HEK293 (cell line): ENCODE measurements around the gene ZBTB4.

Source experiments
- KLF1 ChIP-seq: fragments of 450-650 bp; formaldehyde crosslinking; IDR thresholded peaks from 2 replicates; pipeline ENCODE4 v1.5.1; 2016; ENCODE audit warnings: missing biosample characterization, missing genetic modification characterization
- YY2 ChIP-seq: fragments of 450-650 bp; formaldehyde crosslinking; IDR thresholded peaks from 2 replicates; pipeline ENCODE4 v1.5.1; 2016; ENCODE audit warnings: missing biosample characterization, missing genetic modification characterization
- ZBTB48 ChIP-seq: fragments of 450-650 bp; formaldehyde crosslinking; IDR thresholded peaks from 2 replicates; pipeline ENCODE4 v1.5.1; 2016; ENCODE audit warnings: missing biosample characterization, missing genetic modification characterization
- ZFHX2 ChIP-seq: fragments of 450-650 bp; formaldehyde crosslinking; conservative IDR thresholded peaks from 2 replicates; pipeline ENCODE4 v1.5.1; 2016; ENCODE audit warnings: missing biosample characterization, missing genetic modification characterization
- ZNF146 ChIP-seq: fragments of 450-650 bp; formaldehyde crosslinking; IDR thresholded peaks from 2 replicates; pipeline ENCODE4 v1.5.1; 2016; ENCODE audit warnings: missing biosample characterization, missing genetic modification characterization
- ZNF184 ChIP-seq: fragments of 450-650 bp; IDR thresholded peaks from 2 replicates; pipeline ENCODE4 v1.5.1; 2018; ENCODE audit warnings: missing biosample characterization, mild to moderate bottlenecking, missing genetic modification characterization
- ZNF274 ChIP-seq, 2 experiments: fragments of 200-500 bp in 1 of 2; fragments of 450-650 bp in 1 of 2; sonication (Bioruptor generic) in 1 of 2; formaldehyde crosslinking in 1 of 2; IDR thresholded peaks; 2 replicates each; pipeline versions ENCODE4 v1.5.1 to v1.6.1; 2014 to 2016; ENCODE audit warnings: borderline replicate concordance in 1 of 2, inconsistent platforms in 1 of 2, low read length in 1 of 2, missing biosample characterization in 1 of 2, missing genetic modification characterization in 1 of 2
- ZNF311 ChIP-seq: fragments of 450-650 bp; formaldehyde crosslinking; IDR thresholded peaks from 2 replicates; pipeline ENCODE4 v1.5.1; 2017; ENCODE audit warnings: missing biosample characterization, missing genetic modification characterization, borderline replicate concordance
- ZNF341 ChIP-seq: fragments of 450-650 bp; formaldehyde crosslinking; IDR thresholded peaks from 2 replicates; pipeline ENCODE4; 2016; ENCODE audit warnings: low read depth, missing biosample characterization, missing genetic modification characterization
- ZNF555 ChIP-seq: fragments of 450-650 bp; formaldehyde crosslinking; conservative IDR thresholded peaks from 2 replicates; pipeline ENCODE4 v1.5.1; 2017; ENCODE audit warnings: missing biosample characterization, mild to moderate bottlenecking, missing genetic modification characterization, inconsistent platforms
- ZNF571 ChIP-seq: fragments of 450-650 bp; formaldehyde crosslinking; IDR thresholded peaks from 2 replicates; pipeline ENCODE4 v1.5.0; 2017; ENCODE audit warnings: missing biosample characterization, missing genetic modification characterization
- ZNF600 ChIP-seq: fragments of 450-650 bp; formaldehyde crosslinking; IDR thresholded peaks from 2 replicates; pipeline ENCODE4 v1.5.1; 2016; ENCODE audit warnings: missing biosample characterization, missing genetic modification characterization
- ZNF626 ChIP-seq: fragments of 450-650 bp; sonication (Bioruptor Pico); formaldehyde crosslinking; IDR thresholded peaks from 2 replicates; pipeline ENCODE4 v1.5.1; 2018; ENCODE audit warnings: missing biosample characterization, missing genetic modification characterization, inconsistent platforms
- ZNF629 ChIP-seq: fragments of 450-650 bp; formaldehyde crosslinking; IDR thresholded peaks from 2 replicates; pipeline ENCODE4 v1.5.1; 2017; ENCODE audit warnings: missing biosample characterization, missing genetic modification characterization
- ZNF777 ChIP-seq: fragments of 450-650 bp; formaldehyde crosslinking; IDR thresholded peaks from 2 replicates; pipeline ENCODE4 v1.5.1; 2017; ENCODE audit warnings: missing biosample characterization, missing genetic modification characterization, borderline replicate concordance
- TF ChIP-seq, protein P1 (sequence below): fragments of 450-650 bp; formaldehyde crosslinking; conservative IDR thresholded peaks from 2 replicates; pipeline ENCODE4 v1.5.1; 2016; ENCODE audit warnings: low read depth, missing biosample characterization, missing genetic modification characterization
- TF ChIP-seq, protein P2 (sequence below): fragments of 450-650 bp; formaldehyde crosslinking; IDR thresholded peaks from 2 replicates; pipeline ENCODE4 v1.5.1; 2016; ENCODE audit warnings: missing biosample characterization, missing genetic modification characterization
- TF ChIP-seq, protein P3 (sequence below): fragments of 450-650 bp; formaldehyde crosslinking; IDR thresholded peaks from 2 replicates; pipeline ENCODE4 v1.5.1; 2016; ENCODE audit warnings: missing biosample characterization, missing genetic modification characterization
- TF ChIP-seq, protein P4 (sequence below): fragments of 450-650 bp; formaldehyde crosslinking; IDR thresholded peaks from 2 replicates; pipeline ENCODE4 v1.5.1; 2016; ENCODE audit warnings: missing biosample characterization, missing genetic modification characterization
- TF ChIP-seq, protein P5 (sequence below): fragments of 450-650 bp; formaldehyde crosslinking; IDR thresholded peaks from 2 replicates; pipeline ENCODE4 v1.5.1; 2016; ENCODE audit warnings: missing biosample characterization, missing genetic modification characterization, borderline replicate concordance
- TF ChIP-seq, protein P6 (sequence below): fragments of 450-650 bp; formaldehyde crosslinking; IDR thresholded peaks from 2 replicates; pipeline ENCODE4 v1.5.1; 2016; ENCODE audit warnings: missing biosample characterization, missing genetic modification characterization
- TF ChIP-seq, protein P7 (sequence below): fragments of 450-650 bp; IDR thresholded peaks from 2 replicates; pipeline ENCODE4 v1.5.1; 2018; ENCODE audit warnings: missing biosample characterization, missing genetic modification characterization

The ZBTB4 gene

DNA sequence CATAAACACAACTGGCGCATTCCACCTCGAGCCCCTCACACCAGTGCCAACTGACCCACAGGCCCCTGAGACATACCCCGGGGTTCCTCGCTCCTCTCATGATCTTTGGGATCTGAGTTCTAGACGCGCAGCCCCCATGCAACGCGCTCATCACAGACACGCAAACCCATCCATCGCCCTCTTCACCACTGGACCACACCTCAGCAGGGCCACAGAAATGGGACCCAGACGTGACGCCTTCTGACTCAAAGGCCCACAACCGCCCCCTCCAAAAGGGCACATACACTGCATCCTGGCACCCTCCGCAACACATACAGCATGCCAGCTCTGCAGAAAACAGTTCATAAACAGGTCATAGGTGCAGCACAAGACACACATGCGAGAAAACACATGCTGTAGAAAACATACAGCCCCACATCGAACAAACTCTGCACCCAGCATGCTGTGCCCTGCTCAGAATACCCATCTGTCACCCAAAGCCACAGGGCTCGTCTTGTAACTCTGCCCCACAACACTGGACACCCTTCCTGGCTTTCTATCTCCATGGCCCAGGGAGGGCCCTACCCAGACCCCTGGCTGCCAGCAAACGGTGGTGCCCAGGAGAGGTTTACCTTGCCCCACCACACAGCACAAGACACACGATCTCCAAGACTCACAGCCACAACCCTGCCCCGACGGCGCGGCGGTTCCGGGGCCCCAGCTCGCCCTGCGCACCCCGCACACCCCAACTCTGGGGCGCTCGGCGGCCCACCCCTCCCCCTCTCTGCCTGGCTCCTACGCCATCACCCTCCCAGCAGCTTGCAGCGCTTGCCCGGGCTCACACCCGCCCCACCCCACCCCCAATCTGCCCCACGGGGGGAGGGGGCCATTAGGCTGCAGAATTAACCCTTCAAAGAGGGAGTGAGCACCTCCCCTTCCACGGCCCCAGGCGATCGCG is 887 bp downstream of the ZBTB4 start (continued):
- TF ChIP-seq ZNF184 (no peak), ZNF146 (tag by site-specific recombination) (no peak), YY2 (tag by site-specific recombination) (0 out of 2 replicates have a peak, but pooled peaks have one; percentile 20), KLF1 (tag by site-specific recombination) (peak; percentile 75), ZNF274 (IDR thresholded peaks at IDR 0.05; ENCODE audit: low read length) (no peak), ZNF274 (tag by site-specific recombination; IDR thresholded peaks at IDR 0.05; ENCODE audit: borderline replicate concordance) (no peak), ZNF341 (tag by site-specific recombination) (0 out of 2 replicates have a peak, but pooled peaks have one; percentile 35), ZBTB48 (tag by site-specific recombination) (peak; percentile 74), ZNF555 (no peak), ZNF777 (tag by site-specific recombination) (peak; percentile 63; the same call in 1 of the 2 replicates), ZNF571 (tag by site-specific recombination) (no peak), ZNF600 (tag by site-specific recombination) (peak; percentile 41; the same call in 1 of the 2 replicates), ZNF629 (tag by site-specific recombination) (peak; percentile 48), ZFHX2 (tag by site-specific recombination) (peak; percentile 59), ZNF626 (tag by site-specific recombination) (no peak), ZNF311 (tag by site-specific recombination) (no peak)
- TF ChIP-seq, protein P1, sequence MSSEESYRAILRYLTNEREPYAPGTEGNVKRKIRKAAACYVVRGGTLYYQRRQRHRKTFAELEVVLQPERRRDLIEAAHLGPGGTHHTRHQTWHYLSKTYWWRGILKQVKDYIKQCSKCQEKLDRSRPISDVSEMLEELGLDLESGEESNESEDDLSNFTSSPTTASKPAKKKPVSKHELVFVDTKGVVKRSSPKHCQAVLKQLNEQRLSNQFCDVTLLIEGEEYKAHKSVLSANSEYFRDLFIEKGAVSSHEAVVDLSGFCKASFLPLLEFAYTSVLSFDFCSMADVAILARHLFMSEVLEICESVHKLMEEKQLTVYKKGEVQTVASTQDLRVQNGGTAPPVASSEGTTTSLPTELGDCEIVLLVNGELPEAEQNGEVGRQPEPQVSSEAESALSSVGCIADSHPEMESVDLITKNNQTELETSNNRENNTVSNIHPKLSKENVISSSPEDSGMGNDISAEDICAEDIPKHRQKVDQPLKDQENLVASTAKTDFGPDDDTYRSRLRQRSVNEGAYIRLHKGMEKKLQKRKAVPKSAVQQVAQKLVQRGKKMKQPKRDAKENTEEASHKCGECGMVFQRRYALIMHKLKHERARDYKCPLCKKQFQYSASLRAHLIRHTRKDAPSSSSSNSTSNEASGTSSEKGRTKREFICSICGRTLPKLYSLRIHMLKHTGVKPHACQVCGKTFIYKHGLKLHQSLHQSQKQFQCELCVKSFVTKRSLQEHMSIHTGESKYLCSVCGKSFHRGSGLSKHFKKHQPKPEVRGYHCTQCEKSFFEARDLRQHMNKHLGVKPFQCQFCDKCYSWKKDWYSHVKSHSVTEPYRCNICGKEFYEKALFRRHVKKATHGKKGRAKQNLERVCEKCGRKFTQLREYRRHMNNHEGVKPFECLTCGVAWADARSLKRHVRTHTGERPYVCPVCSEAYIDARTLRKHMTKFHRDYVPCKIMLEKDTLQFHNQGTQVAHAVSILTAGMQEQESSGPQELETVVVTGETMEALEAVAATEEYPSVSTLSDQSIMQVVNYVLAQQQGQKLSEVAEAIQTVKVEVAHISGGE: no peak
- TF ChIP-seq, protein P2, sequence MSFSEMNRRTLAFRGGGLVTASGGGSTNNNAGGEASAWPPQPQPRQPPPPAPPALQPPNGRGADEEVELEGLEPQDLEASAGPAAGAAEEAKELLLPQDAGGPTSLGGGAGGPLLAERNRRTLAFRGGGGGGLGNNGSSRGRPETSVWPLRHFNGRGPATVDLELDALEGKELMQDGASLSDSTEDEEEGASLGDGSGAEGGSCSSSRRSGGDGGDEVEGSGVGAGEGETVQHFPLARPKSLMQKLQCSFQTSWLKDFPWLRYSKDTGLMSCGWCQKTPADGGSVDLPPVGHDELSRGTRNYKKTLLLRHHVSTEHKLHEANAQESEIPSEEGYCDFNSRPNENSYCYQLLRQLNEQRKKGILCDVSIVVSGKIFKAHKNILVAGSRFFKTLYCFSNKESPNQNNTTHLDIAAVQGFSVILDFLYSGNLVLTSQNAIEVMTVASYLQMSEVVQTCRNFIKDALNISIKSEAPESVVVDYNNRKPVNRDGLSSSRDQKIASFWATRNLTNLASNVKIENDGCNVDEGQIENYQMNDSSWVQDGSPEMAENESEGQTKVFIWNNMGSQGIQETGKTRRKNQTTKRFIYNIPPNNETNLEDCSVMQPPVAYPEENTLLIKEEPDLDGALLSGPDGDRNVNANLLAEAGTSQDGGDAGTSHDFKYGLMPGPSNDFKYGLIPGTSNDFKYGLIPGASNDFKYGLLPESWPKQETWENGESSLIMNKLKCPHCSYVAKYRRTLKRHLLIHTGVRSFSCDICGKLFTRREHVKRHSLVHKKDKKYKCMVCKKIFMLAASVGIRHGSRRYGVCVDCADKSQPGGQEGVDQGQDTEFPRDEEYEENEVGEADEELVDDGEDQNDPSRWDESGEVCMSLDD (tag by site-specific recombination): peak; percentile 93
- TF ChIP-seq, protein P3, sequence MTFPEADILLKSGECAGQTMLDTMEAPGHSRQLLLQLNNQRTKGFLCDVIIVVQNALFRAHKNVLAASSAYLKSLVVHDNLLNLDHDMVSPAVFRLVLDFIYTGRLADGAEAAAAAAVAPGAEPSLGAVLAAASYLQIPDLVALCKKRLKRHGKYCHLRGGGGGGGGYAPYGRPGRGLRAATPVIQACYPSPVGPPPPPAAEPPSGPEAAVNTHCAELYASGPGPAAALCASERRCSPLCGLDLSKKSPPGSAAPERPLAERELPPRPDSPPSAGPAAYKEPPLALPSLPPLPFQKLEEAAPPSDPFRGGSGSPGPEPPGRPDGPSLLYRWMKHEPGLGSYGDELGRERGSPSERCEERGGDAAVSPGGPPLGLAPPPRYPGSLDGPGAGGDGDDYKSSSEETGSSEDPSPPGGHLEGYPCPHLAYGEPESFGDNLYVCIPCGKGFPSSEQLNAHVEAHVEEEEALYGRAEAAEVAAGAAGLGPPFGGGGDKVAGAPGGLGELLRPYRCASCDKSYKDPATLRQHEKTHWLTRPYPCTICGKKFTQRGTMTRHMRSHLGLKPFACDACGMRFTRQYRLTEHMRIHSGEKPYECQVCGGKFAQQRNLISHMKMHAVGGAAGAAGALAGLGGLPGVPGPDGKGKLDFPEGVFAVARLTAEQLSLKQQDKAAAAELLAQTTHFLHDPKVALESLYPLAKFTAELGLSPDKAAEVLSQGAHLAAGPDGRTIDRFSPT (tag by site-specific recombination): peak; percentile 72
- TF ChIP-seq, protein P4, sequence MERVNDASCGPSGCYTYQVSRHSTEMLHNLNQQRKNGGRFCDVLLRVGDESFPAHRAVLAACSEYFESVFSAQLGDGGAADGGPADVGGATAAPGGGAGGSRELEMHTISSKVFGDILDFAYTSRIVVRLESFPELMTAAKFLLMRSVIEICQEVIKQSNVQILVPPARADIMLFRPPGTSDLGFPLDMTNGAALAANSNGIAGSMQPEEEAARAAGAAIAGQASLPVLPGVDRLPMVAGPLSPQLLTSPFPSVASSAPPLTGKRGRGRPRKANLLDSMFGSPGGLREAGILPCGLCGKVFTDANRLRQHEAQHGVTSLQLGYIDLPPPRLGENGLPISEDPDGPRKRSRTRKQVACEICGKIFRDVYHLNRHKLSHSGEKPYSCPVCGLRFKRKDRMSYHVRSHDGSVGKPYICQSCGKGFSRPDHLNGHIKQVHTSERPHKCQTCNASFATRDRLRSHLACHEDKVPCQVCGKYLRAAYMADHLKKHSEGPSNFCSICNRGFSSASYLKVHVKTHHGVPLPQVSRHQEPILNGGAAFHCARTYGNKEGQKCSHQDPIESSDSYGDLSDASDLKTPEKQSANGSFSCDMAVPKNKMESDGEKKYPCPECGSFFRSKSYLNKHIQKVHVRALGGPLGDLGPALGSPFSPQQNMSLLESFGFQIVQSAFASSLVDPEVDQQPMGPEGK (tag by site-specific recombination): peak; percentile 78
- TF ChIP-seq, protein P5, sequence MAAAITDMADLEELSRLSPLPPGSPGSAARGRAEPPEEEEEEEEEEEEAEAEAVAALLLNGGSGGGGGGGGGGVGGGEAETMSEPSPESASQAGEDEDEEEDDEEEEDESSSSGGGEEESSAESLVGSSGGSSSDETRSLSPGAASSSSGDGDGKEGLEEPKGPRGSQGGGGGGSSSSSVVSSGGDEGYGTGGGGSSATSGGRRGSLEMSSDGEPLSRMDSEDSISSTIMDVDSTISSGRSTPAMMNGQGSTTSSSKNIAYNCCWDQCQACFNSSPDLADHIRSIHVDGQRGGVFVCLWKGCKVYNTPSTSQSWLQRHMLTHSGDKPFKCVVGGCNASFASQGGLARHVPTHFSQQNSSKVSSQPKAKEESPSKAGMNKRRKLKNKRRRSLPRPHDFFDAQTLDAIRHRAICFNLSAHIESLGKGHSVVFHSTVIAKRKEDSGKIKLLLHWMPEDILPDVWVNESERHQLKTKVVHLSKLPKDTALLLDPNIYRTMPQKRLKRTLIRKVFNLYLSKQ (tag by site-specific recombination): no peak
- TF ChIP-seq, protein P6, sequence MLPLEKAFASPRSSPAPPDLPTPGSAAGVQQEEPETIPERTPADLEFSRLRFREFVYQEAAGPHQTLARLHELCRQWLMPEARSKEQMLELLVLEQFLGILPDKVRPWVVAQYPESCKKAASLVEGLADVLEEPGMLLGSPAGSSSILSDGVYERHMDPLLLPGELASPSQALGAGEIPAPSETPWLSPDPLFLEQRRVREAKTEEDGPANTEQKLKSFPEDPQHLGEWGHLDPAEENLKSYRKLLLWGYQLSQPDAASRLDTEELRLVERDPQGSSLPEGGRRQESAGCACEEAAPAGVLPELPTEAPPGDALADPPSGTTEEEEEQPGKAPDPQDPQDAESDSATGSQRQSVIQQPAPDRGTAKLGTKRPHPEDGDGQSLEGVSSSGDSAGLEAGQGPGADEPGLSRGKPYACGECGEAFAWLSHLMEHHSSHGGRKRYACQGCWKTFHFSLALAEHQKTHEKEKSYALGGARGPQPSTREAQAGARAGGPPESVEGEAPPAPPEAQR (tag by site-specific recombination): no peak
- TF ChIP-seq, protein P7, sequence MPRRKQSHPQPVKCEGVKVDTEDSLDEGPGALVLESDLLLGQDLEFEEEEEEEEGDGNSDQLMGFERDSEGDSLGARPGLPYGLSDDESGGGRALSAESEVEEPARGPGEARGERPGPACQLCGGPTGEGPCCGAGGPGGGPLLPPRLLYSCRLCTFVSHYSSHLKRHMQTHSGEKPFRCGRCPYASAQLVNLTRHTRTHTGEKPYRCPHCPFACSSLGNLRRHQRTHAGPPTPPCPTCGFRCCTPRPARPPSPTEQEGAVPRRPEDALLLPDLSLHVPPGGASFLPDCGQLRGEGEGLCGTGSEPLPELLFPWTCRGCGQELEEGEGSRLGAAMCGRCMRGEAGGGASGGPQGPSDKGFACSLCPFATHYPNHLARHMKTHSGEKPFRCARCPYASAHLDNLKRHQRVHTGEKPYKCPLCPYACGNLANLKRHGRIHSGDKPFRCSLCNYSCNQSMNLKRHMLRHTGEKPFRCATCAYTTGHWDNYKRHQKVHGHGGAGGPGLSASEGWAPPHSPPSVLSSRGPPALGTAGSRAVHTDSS (tag by site-specific recombination): no peak
